GM12873 (cell line): ENCODE measurements around the gene TAF11L10.
"Not testable (repeated sequence)": the region's sequence is repeated elsewhere in the genome, so short reads cannot be mapped to it uniquely, and the experiment has no call there.

Source experiments
- CTCF ChIP-seq: IDR thresholded peaks from 2 replicates; pipeline ENCODE4 v1.5.1; 2012; ENCODE audit warnings: low read depth, mild to moderate bottlenecking, moderate library complexity, low read length, control low read depth; ENCODE audit not compliant: insufficient read depth; ENCODE audit errors: missing control alignments

The TAF11L10 gene

GRCh38 chr5:17597728-17598127, at the start of gene TAF11L10:
Gene TAF11L10, minus strand, starts transcription at chr5:17597828.
- TF ChIP-seq CTCF = not testable (repeated sequence)

- TF ChIP-seq CTCF = no peak
Observed at GRCh38 chr5:17634160-17634559, 36.5 kb upstream of the TAF11L10 start, which contains the start of gene TAF11L14. Gene TAF11L14, plus strand, starts transcription at chr5:17634460.

- not testable (repeated sequence) for TF ChIP-seq CTCF
Observed at GRCh38 chr5:17631788-17632187, 34.2 kb upstream of the TAF11L10 start, which contains the start of gene TAF11L13. Gene TAF11L13, plus strand, starts transcription at chr5:17632088.

DNA sequence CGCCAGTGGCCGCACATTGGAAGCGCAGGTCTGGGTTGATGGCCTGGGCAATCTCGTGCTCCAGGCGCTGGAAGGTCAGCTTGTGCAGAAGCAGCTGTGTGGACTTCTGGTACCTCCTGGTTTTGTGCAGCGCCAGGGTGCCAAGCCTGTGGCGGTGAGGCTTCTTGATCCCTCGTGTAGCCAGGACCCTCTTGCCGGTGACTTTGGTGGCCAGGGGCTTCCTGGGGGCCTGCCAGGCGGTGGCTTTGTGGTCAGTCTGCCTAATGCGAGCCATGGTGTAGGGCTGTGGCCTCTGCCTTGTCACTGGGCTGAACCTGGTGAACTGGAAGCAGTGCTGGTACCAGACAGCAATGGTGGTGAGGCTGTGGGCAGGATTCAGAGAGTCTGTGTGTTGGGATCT, 28.1 kb upstream of the TAF11L10 start:
- no peak for TF ChIP-seq CTCF

DNA sequence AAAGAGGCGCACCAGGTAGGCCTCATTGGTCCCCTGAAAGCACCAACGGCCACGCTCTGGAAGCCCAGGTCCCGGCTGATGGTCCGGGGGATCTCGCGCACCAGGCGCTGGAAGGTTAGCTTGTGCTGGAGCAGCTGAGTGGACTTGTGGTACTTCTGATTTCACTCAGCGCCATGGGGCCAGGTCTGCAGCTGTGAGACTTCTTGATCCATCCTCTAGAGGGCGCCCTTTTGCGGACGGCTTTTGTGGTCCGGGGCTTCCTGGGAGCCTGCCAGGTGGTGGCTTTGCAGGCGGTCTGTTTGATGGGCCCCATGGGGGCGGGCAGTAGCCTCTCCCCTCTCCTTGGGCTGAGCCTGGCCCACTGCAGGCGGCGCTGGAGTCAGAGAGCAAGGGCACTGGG, 23.0 kb upstream of the TAF11L10 start:
- TF ChIP-seq CTCF = peak; percentile 11

DNA sequence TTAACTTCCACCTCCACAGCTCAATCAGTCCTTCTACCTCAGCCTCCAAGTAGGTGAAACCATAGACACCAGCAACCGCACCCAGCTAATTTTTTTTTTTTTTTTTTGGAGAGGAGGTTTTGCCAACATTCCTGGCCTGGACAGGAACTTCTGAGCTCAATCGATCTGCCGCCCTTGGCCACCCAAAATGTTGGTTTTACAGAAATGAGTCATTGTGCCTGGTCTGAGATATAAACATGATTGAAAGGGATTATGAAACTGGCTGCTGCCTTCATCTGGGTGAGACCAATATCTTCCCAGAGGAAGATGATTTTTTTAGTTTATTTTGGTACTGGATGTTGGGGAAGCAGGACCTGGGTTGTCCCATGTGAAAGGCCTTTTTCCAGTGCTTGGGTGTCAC, 21.7 kb upstream of the TAF11L10 start:
- no peak for TF ChIP-seq CTCF

DNA sequence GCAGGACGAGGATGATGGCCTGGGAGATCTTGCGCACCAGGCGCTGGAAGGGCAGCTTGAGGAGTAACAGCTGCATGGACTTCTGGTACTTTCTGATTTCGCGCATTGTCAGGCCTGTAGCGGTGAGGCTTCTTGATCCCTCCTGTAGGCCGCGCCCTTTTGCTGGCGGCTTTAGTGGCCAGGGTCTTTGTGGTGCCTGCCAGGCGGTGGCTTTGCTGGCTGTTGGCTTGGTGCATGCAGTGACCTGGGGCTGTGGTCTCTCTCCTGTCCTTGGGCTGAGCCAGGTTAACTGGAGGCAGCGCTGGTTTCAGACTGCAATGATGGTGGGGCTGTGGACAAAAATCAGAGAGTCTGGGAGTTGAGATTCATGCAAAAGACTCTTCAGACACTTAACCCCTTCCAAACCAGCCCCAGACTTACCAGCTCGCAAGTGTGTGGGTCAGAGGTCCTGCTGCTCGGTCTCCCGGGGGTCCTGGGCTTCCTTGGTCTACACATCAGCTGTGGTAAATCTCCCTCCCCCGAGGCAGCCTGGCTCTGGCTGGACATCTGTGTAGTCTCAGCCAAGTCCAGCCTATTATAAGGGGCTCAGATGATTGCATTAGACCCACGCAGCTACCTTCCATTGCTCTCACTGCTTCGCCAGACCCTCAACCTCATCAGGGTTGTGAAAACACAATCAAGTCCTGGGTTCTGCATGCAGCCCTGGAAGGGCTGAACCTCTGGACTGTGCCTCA, 17.4 kb upstream of the TAF11L10 start:
- TF ChIP-seq CTCF = no peak

DNA sequence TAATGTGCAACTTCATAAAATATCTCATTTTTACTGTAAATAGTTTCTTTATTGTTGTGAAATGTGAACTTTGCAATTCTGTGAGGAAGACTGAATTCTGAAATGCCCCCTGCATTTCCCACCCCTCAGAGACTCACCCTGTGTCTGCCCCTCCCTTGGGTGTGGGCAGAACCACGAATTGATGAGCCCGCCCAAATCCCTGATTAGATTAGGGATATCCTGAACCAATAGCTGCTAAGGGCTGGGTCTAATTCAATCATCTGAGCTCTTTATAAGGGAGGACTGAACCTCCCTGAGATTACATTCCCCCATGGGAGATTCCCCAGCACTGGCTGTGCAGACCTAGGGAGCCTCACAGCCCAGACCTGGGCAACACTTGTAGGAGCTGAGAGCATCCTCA, 12.5 kb upstream of the TAF11L10 start, which contains the start of gene TAF11L12:
Gene TAF11L12, plus strand, starts transcription at position 301 of the 400 bp plus-strand sequence.
- TF ChIP-seq CTCF = not testable (repeated sequence)
